ENCODE measurements around the gene STK38L.
"Not testable (repeated sequence)": the region's sequence is repeated elsewhere in the genome, so short reads cannot be mapped to it uniquely, and the experiment has no call there.

- not testable (repeated sequence) for TF ChIP-seq POLR2A (IDR thresholded peaks at IDR 0.05; ENCODE audit: low read depth); CTCF (IDR thresholded peaks at IDR 0.05); POLR2AphosphoS5 (IDR thresholded peaks at IDR 0.05)
Measured at GRCh38 chr12:27231374-27231773, 12.7 kb upstream of the STK38L start.

All from esophagus muscularis mucosa (tissue), 3 donors.